H9 (cell line): ENCODE measurements around the gene SYNPO2. TPM values are rescaled to one million over a fixed set of nuclear protein-coding genes. Genes with fewer than 3 reads are reported as not detected.

Experiments used
- DNase-seq: peaks from one replicate; pipeline ENCODE4 v3.0.0-alpha.2; 2017
- H2AFZ ChIP-seq: one replicate; pipeline ENCODE4 v1.6.1; 2013; ENCODE audit warnings: mild to moderate bottlenecking, low read length, control low read depth, moderate library complexity
- H2AK5ac ChIP-seq: 2 replicates; pipeline ENCODE4 v1.6.1; 2013; ENCODE audit warnings: low read length, control low read depth, mixed read lengths; ENCODE audit not compliant: insufficient read length
- H2BK120ac ChIP-seq: one replicate; pipeline ENCODE4 v1.6.1; 2013; ENCODE audit warnings: low read depth, mild to moderate bottlenecking, low read length, control low read depth, inconsistent platforms; ENCODE audit not compliant: poor library complexity, severe bottlenecking
- H2BK12ac ChIP-seq: 2 replicates; pipeline ENCODE4 v1.6.1; 2013; ENCODE audit warnings: low read length, control low read depth, mixed read lengths, low read depth; ENCODE audit not compliant: insufficient read length
- H2BK15ac ChIP-seq: 2 replicates; pipeline ENCODE4 v1.6.1; 2013; ENCODE audit warnings: low read depth, low read length, control low read depth
- H2BK20ac ChIP-seq: one replicate; pipeline ENCODE4 v1.6.1; 2013; ENCODE audit warnings: low read depth, mild to moderate bottlenecking, low read length, control low read depth, inconsistent platforms; ENCODE audit not compliant: poor library complexity, severe bottlenecking
- H2BK5ac ChIP-seq: 2 replicates; pipeline ENCODE4 v1.6.1; 2013; ENCODE audit warnings: low read length, control low read depth, mixed read lengths; ENCODE audit not compliant: insufficient read length
- H3K14ac ChIP-seq: 2 replicates; pipeline ENCODE4 v1.6.1; 2013; ENCODE audit warnings: low read length, control low read depth; ENCODE audit not compliant: insufficient read depth
- H3K18ac ChIP-seq: 2 replicates; pipeline ENCODE4 v1.6.1; 2013; ENCODE audit warnings: low read depth, mild to moderate bottlenecking, mixed read lengths, low read length, control low read depth; ENCODE audit not compliant: insufficient read length
- H3K23ac ChIP-seq: 2 replicates; pipeline ENCODE4 v1.6.1; 2013; ENCODE audit warnings: low read length, control low read depth, mixed read lengths, low read depth; ENCODE audit not compliant: insufficient read length
- H3K23me2 ChIP-seq: 2 replicates; pipeline ENCODE4 v1.6.1; 2013; ENCODE audit warnings: low read depth, mild to moderate bottlenecking, mixed read lengths, low read length, control low read depth; ENCODE audit not compliant: insufficient read length, poor library complexity, severe bottlenecking
- H3K27ac ChIP-seq: 2 replicates; pipeline ENCODE4 v1.5.1; 2013; ENCODE audit warnings: low read length, control low read depth, mixed read lengths, low read depth; ENCODE audit not compliant: insufficient read length
- H3K27me3 ChIP-seq: 2 replicates; pipeline ENCODE4 v1.6.1; 2013; ENCODE audit warnings: low read length, control low read depth, inconsistent platforms; ENCODE audit not compliant: insufficient read depth
- H3K4ac ChIP-seq: 2 replicates; pipeline ENCODE4 v1.6.1; 2013; ENCODE audit warnings: low read depth, mild to moderate bottlenecking, control low read depth, inconsistent platforms, low read length, moderate library complexity
- H3K4me1 ChIP-seq: 2 replicates; pipeline ENCODE4 v1.6.1; 2013; ENCODE audit warnings: low read length, control low read depth, inconsistent platforms; ENCODE audit not compliant: insufficient read depth
- H3K4me2 ChIP-seq: 2 replicates; pipeline ENCODE4 v1.6.1; 2013; ENCODE audit warnings: low read length, control low read depth, mixed read lengths; ENCODE audit not compliant: insufficient read length, insufficient read depth
- H3K56ac ChIP-seq: 2 replicates; pipeline ENCODE4 v1.6.1; 2013; ENCODE audit warnings: low read depth, mild to moderate bottlenecking, mixed read lengths, low read length, control low read depth; ENCODE audit not compliant: insufficient read length
- H3K79me1 ChIP-seq: 2 replicates; pipeline ENCODE4 v1.6.1; 2013; ENCODE audit warnings: low read depth, mild to moderate bottlenecking, moderate library complexity, low read length, control low read depth, inconsistent platforms; ENCODE audit not compliant: insufficient read depth, poor library complexity, severe bottlenecking
- H3K79me2 ChIP-seq: 2 replicates; pipeline ENCODE4 v1.6.1; 2013; ENCODE audit warnings: low read length, control low read depth, inconsistent platforms; ENCODE audit not compliant: insufficient read depth
- H3K9ac ChIP-seq: 2 replicates; pipeline ENCODE4 v1.6.1; 2013; ENCODE audit warnings: low read length, control low read depth, mixed read lengths; ENCODE audit not compliant: insufficient read length; ENCODE audit errors: extremely low read depth
- H3K9me3 ChIP-seq: one replicate; pipeline ENCODE4 v1.6.1; 2013; ENCODE audit warnings: low read depth, low read length, inconsistent platforms; ENCODE audit not compliant: control insufficient read depth
- H3T11ph ChIP-seq: one replicate; pipeline ENCODE4 v1.6.1; 2013; ENCODE audit warnings: mild to moderate bottlenecking, low read length, control low read depth, inconsistent platforms
- H4K20me1 ChIP-seq: one replicate; pipeline ENCODE4 v1.6.1; 2013; ENCODE audit not compliant: control insufficient read depth, insufficient read length, insufficient read depth
- H4K5ac ChIP-seq: 2 replicates; pipeline ENCODE4 v1.6.1; 2013; ENCODE audit warnings: low read depth, mild to moderate bottlenecking, mixed read lengths, low read length, control low read depth; ENCODE audit not compliant: insufficient read length
- H4K8ac ChIP-seq: replicated peaks from 2 replicates; pipeline ENCODE4 v1.6.1; 2013; ENCODE audit warnings: low read length, control low read depth, mixed read lengths, low read depth; ENCODE audit not compliant: insufficient read length
- H4K91ac ChIP-seq: 2 replicates; pipeline ENCODE4 v1.6.1; 2013; ENCODE audit warnings: low read depth, mild to moderate bottlenecking, moderate library complexity, mixed read lengths, low read length, control low read depth; ENCODE audit not compliant: insufficient read length
- H3K27ac Mint-ChIP-seq, 3 experiments: 2 replicates in 2 of 3; 3 replicates in 1 of 3; pipeline ENCODE4 v1.8.0; 2020 to 2021; ENCODE audit warnings: mixed read lengths in 3 of 3, mild to moderate bottlenecking in 1 of 3, moderate library complexity in 1 of 3
- H3K27me3 Mint-ChIP-seq: 2 replicates; pipeline ENCODE4 v1.8.0; 2021; ENCODE audit warnings: low read depth, mild to moderate bottlenecking, moderate library complexity, mixed read lengths
- H3K36me3 Mint-ChIP-seq, 3 experiments: 2 replicates in 2 of 3; 3 replicates in 1 of 3; pipeline ENCODE4 v1.8.0; 2020 to 2021; ENCODE audit warnings: low read depth in 3 of 3, mixed read lengths in 3 of 3; ENCODE audit not compliant: insufficient read depth in 1 of 3
- H3K4me1 Mint-ChIP-seq, 2 experiments: 2 replicates each; pipeline ENCODE4 v1.8.0; 2020; ENCODE audit warnings: mixed read lengths in 2 of 2
- H3K4me3 Mint-ChIP-seq, 2 experiments: 2 replicates in 1 of 2; 3 replicates in 1 of 2; pipeline ENCODE4 v1.8.0; 2020 to 2021; ENCODE audit warnings: mild to moderate bottlenecking in 2 of 2, mixed read lengths in 2 of 2, moderate library complexity in 1 of 2
- H3K9me3 Mint-ChIP-seq, 2 experiments: 2 replicates in 1 of 2; 3 replicates in 1 of 2; pipeline ENCODE4 v1.8.0; 2020; ENCODE audit warnings: mild to moderate bottlenecking in 2 of 2, mixed read lengths in 2 of 2, moderate library complexity in 1 of 2
- WGBS: extraction: QIAGEN DNeasy Blood & Tissue Kit; methylation state at CpG from one replicate; pipeline ENCODE4 v1.1.7; 2013; ENCODE audit warnings: missing lambda C conversion rate, low lambda C conversion rate, mixed read lengths; ENCODE audit not compliant: insufficient read length; ENCODE audit errors: extremely low coverage; 5-methylcytosine and 5-hydroxymethylcytosine counted together
- total RNA-seq: library from RNA; stranded (reverse); gene quantifications from 2 replicates; pipeline ENCODE4 v1.2.1, GENCODE V29; 2021
- TF ChIP-seq, protein P1 (sequence below): fragments of 200-600 bp; sonication (generic); conservative IDR thresholded peaks from 3 replicates; pipeline ENCODE4 v1.8.0; 2021; ENCODE audit warnings: antibody characterized with exemption, mild to moderate bottlenecking

SYNPO2 gene
- total RNA-seq, 1 experiment from 2014 or later = 1.1 TPM

DNA sequence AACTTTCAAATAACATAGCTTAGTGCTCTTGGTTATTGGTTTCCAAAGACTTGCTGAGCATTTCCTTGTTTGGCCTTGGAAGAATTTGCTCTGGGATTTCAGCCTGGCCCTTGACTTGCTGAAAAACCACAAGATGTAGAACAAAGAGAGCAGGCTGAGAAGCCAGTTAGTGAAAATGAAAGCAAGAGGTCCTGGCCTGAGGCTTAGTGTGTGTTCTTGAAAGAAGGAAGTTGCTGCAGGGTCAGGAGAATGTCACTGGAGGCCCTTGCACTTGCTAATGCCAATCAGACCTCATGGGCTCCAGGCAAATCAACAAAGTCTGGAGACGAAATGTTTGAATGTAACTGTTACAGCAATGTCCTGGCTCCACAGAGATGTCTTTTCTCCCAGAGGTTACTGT, 79.4 kb downstream of the SYNPO2 start:
- Histone ChIP-seq H4K91ac (no peak overlapping the region), H2BK20ac (no peak overlapping the region), H3K79me2 (no peaks in the 10 kb centered on the region), H2AK5ac (no peak overlapping the region), H3K23ac (no peak overlapping the region), H3K56ac (no peak overlapping the region), H4K5ac (no peak overlapping the region), H3K18ac (no peak overlapping the region), H3T11ph (no peak overlapping the region), H3K14ac (no peak overlapping the region), H4K8ac (no peak overlapping the region), H3K23me2 (no peaks in the 10 kb centered on the region), H2BK5ac (no peak overlapping the region), H2BK120ac (no peak overlapping the region), H4K20me1 (no peaks in the 10 kb centered on the region), H2AFZ (no peak overlapping the region), H3K9ac (no peak overlapping the region), H2BK15ac (no peak overlapping the region), H3K4me2 (no peak overlapping the region), H3K27me3 (no peaks in the 10 kb centered on the region), H3K9me3 (no peaks in the 10 kb centered on the region), H3K79me1 (no peaks in the 10 kb centered on the region), H2BK12ac (no peak overlapping the region), H3K4me1 (peaks cover 4% of the 10 kb centered on the region; the same call in 1 of the 2 replicates), H3K4ac (no peak overlapping the region), H3K27ac (no peak overlapping the region)
- Mint-ChIP-seq H3K9me3 (no peaks in the 10 kb centered on the region), H3K4me1 (peaks cover 17 to 22% of the 10 kb centered on the region in 2 experiments), H3K4me3 (peak overlapping the region in 1 of 2 experiments; percentile 10; a peak in 2 of 5 replicates), H3K36me3 (no peaks in the 10 kb centered on the region), H3K27me3 (no peaks in the 10 kb centered on the region), H3K27ac (peak overlapping the region; percentile 58 to 93 (median 83); a peak in 6 of 7 replicates)
- TF ChIP-seq, protein P1, sequence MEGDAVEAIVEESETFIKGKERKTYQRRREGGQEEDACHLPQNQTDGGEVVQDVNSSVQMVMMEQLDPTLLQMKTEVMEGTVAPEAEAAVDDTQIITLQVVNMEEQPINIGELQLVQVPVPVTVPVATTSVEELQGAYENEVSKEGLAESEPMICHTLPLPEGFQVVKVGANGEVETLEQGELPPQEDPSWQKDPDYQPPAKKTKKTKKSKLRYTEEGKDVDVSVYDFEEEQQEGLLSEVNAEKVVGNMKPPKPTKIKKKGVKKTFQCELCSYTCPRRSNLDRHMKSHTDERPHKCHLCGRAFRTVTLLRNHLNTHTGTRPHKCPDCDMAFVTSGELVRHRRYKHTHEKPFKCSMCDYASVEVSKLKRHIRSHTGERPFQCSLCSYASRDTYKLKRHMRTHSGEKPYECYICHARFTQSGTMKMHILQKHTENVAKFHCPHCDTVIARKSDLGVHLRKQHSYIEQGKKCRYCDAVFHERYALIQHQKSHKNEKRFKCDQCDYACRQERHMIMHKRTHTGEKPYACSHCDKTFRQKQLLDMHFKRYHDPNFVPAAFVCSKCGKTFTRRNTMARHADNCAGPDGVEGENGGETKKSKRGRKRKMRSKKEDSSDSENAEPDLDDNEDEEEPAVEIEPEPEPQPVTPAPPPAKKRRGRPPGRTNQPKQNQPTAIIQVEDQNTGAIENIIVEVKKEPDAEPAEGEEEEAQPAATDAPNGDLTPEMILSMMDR = no peak
- WGBS = no CpG with 5 or more reads among the region's 1 CpG
- DNase-seq = peak; percentile 71
